HCT116 (cell line): ENCODE data around the gene RMND1. TPM values are rescaled to one million over a fixed set of nuclear protein-coding genes. Genes with fewer than 3 reads are reported as not detected.

Source experiments
- ATAC-seq: fragments of 200-7000 bp; cut with Tn5 transposase; 2 replicates; pipeline ENCODE4 v1.9.1; 2020; ENCODE audit warnings: mild to moderate bottlenecking, moderate library complexity
- BruUV-seq: library from RNA; stranded (reverse); fragments of 400-500 nt; replicated peaks from 2 replicates; lab custom pipeline; 2021; lab: Mats Ljungman, UMichigan
- CTCF ChIA-PET: fragments of 300-600 bp; sonication (Branson Sonifier 250); formaldehyde crosslinking; loops from one replicate; lab custom pipeline; 2021; ENCODE audit warnings: antibody characterized with exemption; lab: Charles Lee
- POLR2A ChIA-PET: fragments of 300-600, 350-600 bp; sonication (Branson Sonifier 250); formaldehyde crosslinking; loops from one replicate; lab custom pipeline; 2021; ENCODE audit warnings: antibody characterized with exemption; lab: Charles Lee
- RAD21 ChIA-PET, 2 experiments: fragments of 300-600 bp; sonication (Branson Sonifier 250); formaldehyde crosslinking; loops; one replicate each; lab custom pipeline; 2023; ENCODE audit warnings: low total read pairs in 2 of 2; ENCODE audit not compliant: uncharacterized antibody in 2 of 2, unreplicated experiment in 2 of 2, low non-redundant PET in 1 of 2; lab: Charles Lee
- DNase-seq: peaks from one replicate; pipeline ENCODE4 v3.0.0-alpha.2; 2010; ENCODE audit warnings: low read depth, low spot score
- H2AFZ ChIP-seq: fragments of 200-600 bp; shearing (Covaris generic), sonication (generic); 2 replicates; pipeline ENCODE4 v1.6.1; 2017; ENCODE audit warnings: low read depth, mixed run types, mixed read lengths, antibody characterized with exemption, low read length; ENCODE audit not compliant: poor library complexity, severe bottlenecking
- H3K27ac ChIP-seq: 2 replicates; pipeline ENCODE4 v1.5.1; 2012; ENCODE audit warnings: low read depth, low read length
- H3K27me3 ChIP-seq: fragments of 200-600 bp; sonication (generic); 2 replicates; pipeline ENCODE4 v1.6.1; 2016; ENCODE audit warnings: mixed run types, low read length, mixed read lengths; ENCODE audit not compliant: insufficient read depth
- H3K36me3 ChIP-seq, 2 experiments: fragments of 200-500 bp in 1 of 2; fragments of 200-600 bp in 1 of 2; sonication (Bioruptor generic) in 1 of 2; sonication (generic) in 1 of 2; 2 replicates each; pipeline versions ENCODE4 v1.5.1 to v1.6.1; 2014 to 2016; ENCODE audit warnings: low read length in 2 of 2, inconsistent platforms in 1 of 2, mixed read lengths in 1 of 2, mixed run types in 1 of 2; ENCODE audit not compliant: insufficient read depth in 2 of 2, control insufficient read depth in 1 of 2
- H3K4me1 ChIP-seq, 2 experiments: fragments of 200-600 bp in 1 of 2; sonication (generic) in 1 of 2; 2 replicates each; pipeline versions ENCODE4 v1.5.1 to v1.6.1; 2012 to 2017; ENCODE audit warnings: low read length in 2 of 2, inconsistent platforms in 1 of 2, mild to moderate bottlenecking in 1 of 2, mixed read lengths in 1 of 2, mixed run types in 1 of 2, moderate library complexity in 1 of 2; ENCODE audit not compliant: insufficient read depth in 2 of 2, control insufficient read depth in 1 of 2
- H3K4me2 ChIP-seq: fragments of 200-600 bp; sonication (generic); 2 replicates; pipeline ENCODE4 v1.6.1; 2017; ENCODE audit warnings: mixed run types, low read length, mixed read lengths
- H3K4me3 ChIP-seq, 2 experiments: fragments of 200-600 bp in 1 of 2; sonication (generic) in 1 of 2; replicated peaks in 1 of 2; 2 replicates each; pipeline ENCODE4 v1.5.1; 2011 to 2016; ENCODE audit warnings: low read length in 2 of 2, control low read depth in 1 of 2, low read depth in 1 of 2, mild to moderate bottlenecking in 1 of 2, mixed read lengths in 1 of 2, mixed run types in 1 of 2
- H3K79me2 ChIP-seq: fragments of 200-600 bp; sonication (generic); 2 replicates; pipeline ENCODE4 v1.6.1; 2017; ENCODE audit warnings: mild to moderate bottlenecking, mixed run types, low read length, moderate library complexity, mixed read lengths; ENCODE audit not compliant: insufficient read depth
- H3K9ac ChIP-seq: fragments of 200-600 bp; sonication (generic); 2 replicates; pipeline ENCODE4 v1.6.1; 2016; ENCODE audit warnings: low read length, mixed read lengths
- H3K9me2 ChIP-seq: fragments of 200-600 bp; sonication (generic), shearing (Covaris generic); 2 replicates; pipeline ENCODE4 v1.6.1; 2017; ENCODE audit warnings: mixed run types, mild to moderate bottlenecking, moderate library complexity; ENCODE audit not compliant: insufficient read depth
- H3K9me3 ChIP-seq, 2 experiments: fragments of 200-500 bp in 1 of 2; fragments of 200-600 bp in 1 of 2; sonication (Bioruptor generic) in 1 of 2; sonication (generic) in 1 of 2; 2 replicates each; pipeline ENCODE4 v1.6.1; 2014 to 2017; ENCODE audit warnings: low read length in 2 of 2, mixed read lengths in 2 of 2, inconsistent platforms in 1 of 2, low read depth in 1 of 2, mild to moderate bottlenecking in 1 of 2, mixed run types in 1 of 2, moderate library complexity in 1 of 2; ENCODE audit not compliant: control insufficient read depth in 1 of 2, insufficient read depth in 1 of 2
- H4K20me1 ChIP-seq: fragments of 200-600 bp; sonication (generic), shearing (Covaris generic); 2 replicates; pipeline ENCODE4 v1.6.1; 2017; ENCODE audit warnings: mixed run types, mild to moderate bottlenecking, moderate library complexity; ENCODE audit not compliant: insufficient read depth
- ATF3 ChIP-seq: IDR thresholded peaks from 2 replicates; pipeline ENCODE4 v1.6.1; 2012
- CBX3 ChIP-seq: IDR thresholded peaks from 2 replicates; pipeline ENCODE4 v1.6.1; 2012; ENCODE audit warnings: low read depth
- ELF1 ChIP-seq: IDR thresholded peaks from 2 replicates; pipeline ENCODE4 v1.6.1; 2012; ENCODE audit warnings: low read depth, borderline replicate concordance
- EZH2phosphoT487 ChIP-seq: fragments of 200-600 bp; IDR thresholded peaks from 2 replicates; pipeline ENCODE4 v1.6.1; 2018; ENCODE audit warnings: antibody characterized with exemption, borderline replicate concordance
- MAX ChIP-seq: IDR thresholded peaks from 2 replicates; pipeline ENCODE4 v1.6.1; 2012
- POLR2A ChIP-seq: IDR thresholded peaks from 2 replicates; pipeline ENCODE4 v1.7.0; 2011; ENCODE audit warnings: borderline replicate concordance; ENCODE audit not compliant: insufficient read depth, insufficient read length; ENCODE audit errors: extremely low read depth
- POLR2AphosphoS5 ChIP-seq: IDR thresholded peaks from 2 replicates; pipeline ENCODE4 v1.6.1; 2011; ENCODE audit warnings: mild to moderate bottlenecking, low read depth, low read length, moderate library complexity
- SIN3A ChIP-seq: IDR thresholded peaks from 2 replicates; pipeline ENCODE4 v1.6.1; 2012; ENCODE audit warnings: low read depth
- SRF ChIP-seq: IDR thresholded peaks from 2 replicates; pipeline ENCODE4 v1.6.1; 2012; ENCODE audit warnings: low read depth
- TCF7L2 ChIP-seq: IDR thresholded peaks from 2 replicates; pipeline ENCODE4 v1.7.0; 2011; ENCODE audit warnings: borderline replicate concordance, inconsistent platforms; ENCODE audit not compliant: insufficient read depth, insufficient read length; ENCODE audit errors: extremely low read depth
- YY1 ChIP-seq: IDR thresholded peaks from 2 replicates; pipeline ENCODE4 v1.6.1; 2011; ENCODE audit warnings: low read length, low read depth, moderate library complexity, mild to moderate bottlenecking; ENCODE audit not compliant: insufficient replicate concordance; ENCODE audit errors: extremely low read depth
- ZFX ChIP-seq: fragments of 450-650 bp; IDR thresholded peaks from 2 replicates; pipeline ENCODE4 v1.6.1; 2017
- intact Hi-C: fragments of 100-400 bp; cut with micrococcal nuclease; formaldehyde crosslinking; loops from 2 replicates; pipeline ENCODE4 v1.10.0; 2022
- total RNA-seq: library from RNA; stranded (reverse); gene quantifications from one replicate; pipeline ENCODE4 v1.2.1, GENCODE V29; 2021; ENCODE audit not compliant: unreplicated experiment
- TF ChIP-seq, protein P1 (sequence below): IDR thresholded peaks from 2 replicates; pipeline ENCODE4 v1.6.1; 2012; ENCODE audit warnings: low read depth

The RMND1 gene
- total RNA-seq, 1 experiment from 2014 or later, result 28.0 TPM

GRCh38 chr6:151408858-151409257 lies 43.1 kb downstream of the RMND1 start:
- H4K20me1 ChIP-seq, result no peaks in the 10 kb centered on the region; the same call in 1 of the 2 replicates
- H3K79me2 ChIP-seq, result peaks cover 14% of the 10 kb centered on the region
- H3K4me1 ChIP-seq, result peaks cover 5 to 8% of the 10 kb centered on the region in 2 experiments
- no peak for DNase-seq
- BruUV-seq, result no TSS peak
- no peak overlapping the region for H2AFZ ChIP-seq
- no peak for TF ChIP-seq TCF7L2
- no peak for TF ChIP-seq ZFX
- TF ChIP-seq SRF, result no peak
- TF ChIP-seq YY1, result no peak
- TF ChIP-seq EZH2phosphoT487, result no peak
- no peak for TF ChIP-seq ELF1
- TF ChIP-seq POLR2AphosphoS5, result no peak
- TF ChIP-seq POLR2A, result no peak
- TF ChIP-seq, protein P1, sequence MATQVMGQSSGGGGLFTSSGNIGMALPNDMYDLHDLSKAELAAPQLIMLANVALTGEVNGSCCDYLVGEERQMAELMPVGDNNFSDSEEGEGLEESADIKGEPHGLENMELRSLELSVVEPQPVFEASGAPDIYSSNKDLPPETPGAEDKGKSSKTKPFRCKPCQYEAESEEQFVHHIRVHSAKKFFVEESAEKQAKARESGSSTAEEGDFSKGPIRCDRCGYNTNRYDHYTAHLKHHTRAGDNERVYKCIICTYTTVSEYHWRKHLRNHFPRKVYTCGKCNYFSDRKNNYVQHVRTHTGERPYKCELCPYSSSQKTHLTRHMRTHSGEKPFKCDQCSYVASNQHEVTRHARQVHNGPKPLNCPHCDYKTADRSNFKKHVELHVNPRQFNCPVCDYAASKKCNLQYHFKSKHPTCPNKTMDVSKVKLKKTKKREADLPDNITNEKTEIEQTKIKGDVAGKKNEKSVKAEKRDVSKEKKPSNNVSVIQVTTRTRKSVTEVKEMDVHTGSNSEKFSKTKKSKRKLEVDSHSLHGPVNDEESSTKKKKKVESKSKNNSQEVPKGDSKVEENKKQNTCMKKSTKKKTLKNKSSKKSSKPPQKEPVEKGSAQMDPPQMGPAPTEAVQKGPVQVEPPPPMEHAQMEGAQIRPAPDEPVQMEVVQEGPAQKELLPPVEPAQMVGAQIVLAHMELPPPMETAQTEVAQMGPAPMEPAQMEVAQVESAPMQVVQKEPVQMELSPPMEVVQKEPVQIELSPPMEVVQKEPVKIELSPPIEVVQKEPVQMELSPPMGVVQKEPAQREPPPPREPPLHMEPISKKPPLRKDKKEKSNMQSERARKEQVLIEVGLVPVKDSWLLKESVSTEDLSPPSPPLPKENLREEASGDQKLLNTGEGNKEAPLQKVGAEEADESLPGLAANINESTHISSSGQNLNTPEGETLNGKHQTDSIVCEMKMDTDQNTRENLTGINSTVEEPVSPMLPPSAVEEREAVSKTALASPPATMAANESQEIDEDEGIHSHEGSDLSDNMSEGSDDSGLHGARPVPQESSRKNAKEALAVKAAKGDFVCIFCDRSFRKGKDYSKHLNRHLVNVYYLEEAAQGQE, result no peak
- no peak for TF ChIP-seq CBX3
- no peak for TF ChIP-seq MAX
- TF ChIP-seq SIN3A, result no peak; the same call in 1 of the 2 replicates
- TF ChIP-seq ATF3, result no peak
- no peak overlapping the region for H3K4me2 ChIP-seq
- no peaks in the 10 kb centered on the region for H3K27me3 ChIP-seq
- intact Hi-C loops, result no loop called here
- ChIA-PET POLR2A (no interaction called here), CTCF (no interaction called here), RAD21 (no interaction called here)
- H3K36me3 ChIP-seq, result peaks cover 4 to 24% of the 10 kb centered on the region in 2 experiments; a peak in 1 of 4 replicates
- no peak for ATAC-seq
- no peaks in the 10 kb centered on the region for H3K9me3 ChIP-seq
- no peak overlapping the region for H3K9ac ChIP-seq
- H3K27ac ChIP-seq, result no peak overlapping the region
- no peaks in the 10 kb centered on the region for H3K9me2 ChIP-seq
- H3K4me3 ChIP-seq, result no peak overlapping the region
